ENCODE results near the gene NFASC.

Gene NFASC

DNA sequence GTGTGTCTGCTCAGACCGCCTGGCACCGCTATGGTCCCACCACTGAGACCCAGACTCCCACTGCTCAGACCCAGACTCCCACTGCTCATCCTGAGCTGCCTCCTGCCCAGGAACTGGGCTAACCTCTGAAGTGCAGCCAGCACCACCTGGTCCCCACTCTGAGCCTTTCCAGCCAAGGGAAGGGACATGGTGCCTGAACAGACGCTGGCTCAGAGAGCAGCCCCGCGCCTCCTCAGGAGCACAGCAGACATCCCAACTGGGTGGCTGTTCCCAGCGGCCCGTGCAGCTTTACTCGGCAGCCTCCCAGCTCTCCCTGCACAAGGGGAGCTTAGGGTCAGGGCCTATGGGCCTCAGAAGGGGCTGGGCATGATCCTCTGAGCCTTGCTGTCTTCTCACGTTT, 144.6 kb downstream of the NFASC start:
- DNase-seq, result no peak

DNA sequence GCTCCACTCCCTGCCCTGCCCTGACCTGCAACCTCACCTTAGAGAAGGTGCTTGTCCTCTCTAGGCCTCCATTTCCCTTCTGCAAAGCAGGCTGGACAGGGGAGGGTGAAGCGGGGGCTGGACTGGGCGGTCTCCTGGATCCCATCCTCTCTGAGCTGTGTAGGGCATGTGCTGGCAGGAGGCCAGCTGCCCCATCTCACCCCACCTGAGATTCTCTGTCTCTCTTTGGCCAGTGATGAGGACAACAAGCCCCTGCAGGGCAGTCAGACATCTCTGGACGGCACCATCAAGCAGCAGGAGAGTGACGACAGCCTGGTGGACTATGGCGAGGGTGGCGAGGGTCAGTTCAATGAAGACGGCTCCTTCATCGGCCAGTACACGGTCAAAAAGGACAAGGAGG, 145.4 kb downstream of the NFASC start:
- DNase-seq, result no peak

DNA sequence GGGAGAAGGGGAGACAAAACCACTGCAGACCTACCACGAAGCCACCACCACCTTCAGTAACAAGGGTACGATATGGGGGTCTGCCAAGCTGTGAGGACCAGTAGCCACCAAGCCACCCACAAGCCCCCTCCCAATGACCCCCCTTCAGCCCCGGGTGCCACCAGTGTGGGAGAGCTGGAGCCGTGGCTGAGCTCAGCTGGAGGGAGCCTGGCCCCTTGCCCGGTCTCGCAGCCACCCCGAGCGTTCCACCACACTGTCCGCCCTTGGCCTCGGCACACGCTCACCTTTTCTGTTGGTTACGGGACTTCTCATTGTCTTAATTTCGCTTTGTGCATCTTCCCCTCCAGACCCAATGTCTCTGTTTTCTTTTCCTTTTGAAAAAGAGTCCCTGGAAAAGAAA, 145.9 kb downstream of the NFASC start:
- DNase-seq, result no peak

DNA sequence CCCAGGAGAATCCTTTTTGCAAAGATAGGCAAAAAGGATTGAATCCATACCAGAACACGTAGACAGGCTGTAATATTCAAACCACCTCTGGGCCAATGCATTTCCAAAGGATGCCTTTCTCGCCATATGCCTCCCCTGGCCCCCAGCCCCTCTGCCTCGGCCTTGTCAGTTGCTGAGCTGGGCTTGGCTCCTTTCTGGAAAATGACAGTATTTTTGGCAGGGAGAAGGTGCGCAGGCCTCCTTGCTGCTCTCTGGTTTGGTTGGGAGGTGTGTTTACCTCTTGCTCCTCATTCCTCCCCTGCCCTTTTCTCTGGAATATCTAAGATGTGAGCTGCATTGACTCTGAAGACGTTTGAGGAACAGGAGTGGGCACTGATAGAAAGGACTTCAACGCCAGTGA, 146.3 kb downstream of the NFASC start:
- no peak for DNase-seq

DNA sequence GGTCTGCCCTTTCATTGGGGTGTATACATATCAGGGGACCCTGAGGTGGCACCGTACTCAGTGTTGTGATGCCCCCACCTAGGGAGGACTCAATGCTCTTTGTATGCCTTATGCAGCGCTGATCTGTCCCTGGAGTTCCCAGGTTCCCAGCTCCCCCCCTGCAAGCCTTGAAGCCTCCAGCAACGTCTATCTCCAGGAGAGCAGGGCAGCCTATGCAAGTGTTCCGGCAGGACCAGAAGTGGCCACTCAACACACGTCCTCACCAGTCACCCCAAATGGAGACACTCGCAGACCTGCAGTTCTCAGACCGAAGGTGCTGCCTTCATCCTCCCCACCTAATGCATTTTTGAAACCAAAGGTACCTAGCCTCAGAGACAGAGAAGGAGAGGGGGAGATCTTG, 147.1 kb downstream of the NFASC start:
- DNase-seq, result no peak

DNA sequence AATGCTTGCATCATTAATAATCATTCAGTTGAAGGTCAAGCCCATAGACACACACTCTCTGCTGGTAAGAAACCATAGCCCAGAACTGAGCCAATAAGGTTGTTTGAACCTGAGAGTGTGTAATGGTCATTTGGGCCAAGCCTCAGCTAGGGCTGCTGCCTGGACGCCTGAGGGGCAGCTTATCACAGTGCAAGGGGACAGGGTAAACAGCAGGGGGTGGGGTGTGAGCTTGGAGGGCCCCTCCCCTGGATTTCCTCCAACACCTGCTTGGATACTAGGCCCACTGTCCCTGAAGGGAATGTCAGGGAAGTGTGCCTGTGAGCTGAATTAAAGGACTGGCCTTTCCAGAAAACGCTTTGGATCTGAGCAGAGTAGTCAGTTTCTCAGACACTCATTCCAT, 147.7 kb downstream of the NFASC start:
- no peak for DNase-seq

DNA sequence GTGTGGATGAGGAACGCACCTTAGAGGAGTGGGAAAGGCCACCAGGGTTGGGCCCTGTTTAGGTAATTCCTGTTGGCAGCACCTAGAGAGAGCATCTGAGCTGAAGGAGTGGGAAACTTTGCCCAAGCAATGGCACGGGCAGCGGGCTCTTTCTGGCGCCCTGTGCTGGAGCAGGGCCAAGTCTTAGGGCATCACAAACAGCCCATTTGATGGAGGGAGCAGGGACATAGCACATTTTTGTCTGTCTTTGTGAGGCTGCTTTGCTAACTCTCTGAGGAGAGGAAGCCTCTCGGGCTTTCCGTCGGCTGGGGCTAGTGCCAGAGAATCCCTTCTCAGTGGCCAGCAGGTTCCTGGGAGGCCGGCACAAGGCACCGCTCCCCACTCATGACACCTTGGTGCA, 149.8 kb downstream of the NFASC start:
- no peak for DNase-seq

DNA sequence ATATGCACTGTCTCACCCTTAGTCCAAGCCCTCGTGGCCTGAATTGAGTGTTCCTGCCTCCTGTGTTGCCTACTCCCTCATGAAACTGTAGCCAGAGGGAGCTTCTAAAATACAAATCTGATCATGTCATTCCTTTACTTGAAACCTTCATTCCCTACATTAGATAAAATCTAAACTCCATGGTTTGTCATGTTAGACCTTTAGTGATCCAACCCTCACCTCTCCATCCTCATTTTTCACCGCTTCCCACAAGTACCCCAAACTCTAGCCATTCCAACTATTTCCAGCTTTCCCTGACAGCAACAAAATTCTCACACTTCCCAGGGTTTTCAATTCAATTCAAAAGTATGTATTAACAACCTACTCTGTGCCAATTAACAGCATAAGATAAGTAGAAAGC, 154.0 kb downstream of the NFASC start:
- no peak for DNase-seq

DNA sequence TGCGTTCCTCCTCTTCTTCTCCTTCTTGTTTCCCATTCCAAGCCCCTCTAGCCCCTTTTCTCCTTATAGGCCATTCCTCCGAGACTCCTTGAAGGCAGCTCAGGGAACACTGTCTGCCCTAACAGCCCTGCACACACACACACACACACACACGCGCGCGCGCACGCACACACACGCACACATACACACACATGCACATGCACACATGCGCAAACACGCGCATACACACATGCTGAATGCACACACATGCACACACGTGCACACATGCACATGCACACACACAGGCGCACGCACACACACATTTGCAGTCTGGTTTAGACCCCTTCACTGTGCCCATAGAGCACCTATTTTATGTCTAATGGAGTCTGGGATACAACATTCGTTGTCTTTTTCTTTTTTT, 154.6 kb downstream of the NFASC start:
- no peak for DNase-seq

DNA sequence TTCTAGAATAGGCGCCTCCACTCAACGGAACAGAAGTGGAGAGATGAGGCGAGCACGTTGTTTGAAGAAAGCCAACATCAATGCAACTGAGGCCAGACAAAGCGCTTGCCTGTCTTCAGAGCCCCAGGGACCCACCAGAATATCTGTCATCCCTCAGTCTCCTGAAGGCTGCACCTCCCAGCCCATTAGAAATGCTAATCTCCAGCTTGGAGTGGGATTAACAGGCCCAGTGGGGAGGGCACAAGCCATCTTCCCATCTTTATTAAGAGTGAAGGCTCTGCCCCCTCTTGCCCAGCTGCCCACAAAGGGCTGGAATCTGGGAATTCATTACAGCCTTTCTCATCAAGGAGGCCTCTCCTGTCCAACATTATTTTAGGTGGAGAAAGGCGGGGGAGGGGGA, 155.5 kb downstream of the NFASC start:
- no peak for DNase-seq

DNA sequence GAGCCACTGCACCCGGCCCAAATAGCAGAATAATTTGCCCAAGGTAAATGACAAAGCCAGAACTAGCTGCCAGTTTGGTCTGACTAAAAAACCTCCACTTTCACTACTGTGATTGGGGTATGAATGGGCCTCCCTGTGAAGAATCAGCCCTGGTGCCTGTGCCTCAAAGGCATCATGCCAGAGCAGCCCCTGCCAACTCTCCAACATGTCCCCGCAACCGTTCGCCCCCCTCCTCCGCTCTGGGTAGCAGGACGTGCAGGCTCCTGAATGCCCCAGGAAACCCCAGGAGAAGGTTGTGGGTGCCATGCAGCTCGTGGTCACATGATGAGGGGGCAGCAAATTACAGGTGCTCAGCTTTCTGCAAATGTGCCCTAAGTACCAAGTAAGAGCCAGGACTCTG, 157.7 kb downstream of the NFASC start:
- DNase-seq, result no peak

DNA sequence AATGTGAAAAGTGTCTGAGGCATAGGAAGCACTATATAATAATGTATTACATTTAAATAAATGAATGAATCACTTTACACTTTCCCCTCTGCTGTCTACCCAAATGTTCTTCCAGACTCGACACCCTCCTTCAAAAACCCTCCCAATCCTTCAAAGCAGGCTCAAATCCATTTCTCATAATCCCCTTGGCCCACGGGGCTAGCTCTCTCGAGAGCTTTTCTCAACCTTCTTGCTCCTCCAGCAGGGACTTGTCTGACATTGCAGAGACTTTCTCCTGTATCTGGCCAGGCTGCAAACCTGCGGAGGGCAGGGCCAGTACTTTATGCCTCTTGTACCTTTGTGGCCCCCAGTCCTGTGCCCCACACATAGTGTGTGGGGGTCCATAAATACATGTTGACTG, 158.3 kb downstream of the NFASC start:
- no peak for DNase-seq

DNA sequence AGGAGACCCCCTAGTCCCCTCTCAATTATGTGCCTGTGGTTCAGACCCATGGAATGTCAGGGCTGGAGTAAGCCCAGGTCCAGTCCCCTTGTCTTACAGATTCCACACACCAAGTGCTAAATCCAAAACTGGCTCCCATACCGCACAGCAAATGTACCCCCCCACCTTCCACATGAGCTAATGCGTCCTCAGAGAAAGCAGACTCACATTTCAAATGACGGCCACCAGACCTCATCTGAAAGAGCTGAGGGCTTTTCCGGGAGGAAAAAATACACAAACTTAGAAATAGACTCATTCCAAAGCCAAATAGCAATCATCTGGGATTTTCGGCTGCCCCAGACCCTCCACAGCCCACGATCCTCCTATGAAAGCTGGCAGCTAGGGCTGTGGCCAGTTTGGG, 159.6 kb downstream of the NFASC start:
- DNase-seq, result no peak

DNA sequence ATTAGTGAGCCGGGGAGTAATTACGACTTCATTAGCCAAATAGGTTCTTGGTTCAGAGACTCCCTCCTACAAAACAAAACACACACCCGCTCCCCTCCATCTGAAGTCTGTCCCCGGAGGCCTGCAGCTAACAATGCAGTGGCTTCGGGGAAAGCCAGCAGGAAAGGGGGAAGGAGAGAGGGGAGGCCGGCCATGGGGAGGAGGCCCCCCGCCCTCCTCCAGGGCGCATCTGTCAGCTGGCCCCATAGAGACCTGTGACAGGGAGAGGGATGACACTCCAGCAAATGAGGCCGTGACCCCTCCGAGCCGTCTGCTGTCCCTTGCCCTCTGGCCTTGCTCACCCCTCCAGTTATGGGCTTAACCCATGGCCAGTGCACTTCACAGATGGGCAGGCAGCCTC, 160.2 kb downstream of the NFASC start:
- no peak for DNase-seq

DNA sequence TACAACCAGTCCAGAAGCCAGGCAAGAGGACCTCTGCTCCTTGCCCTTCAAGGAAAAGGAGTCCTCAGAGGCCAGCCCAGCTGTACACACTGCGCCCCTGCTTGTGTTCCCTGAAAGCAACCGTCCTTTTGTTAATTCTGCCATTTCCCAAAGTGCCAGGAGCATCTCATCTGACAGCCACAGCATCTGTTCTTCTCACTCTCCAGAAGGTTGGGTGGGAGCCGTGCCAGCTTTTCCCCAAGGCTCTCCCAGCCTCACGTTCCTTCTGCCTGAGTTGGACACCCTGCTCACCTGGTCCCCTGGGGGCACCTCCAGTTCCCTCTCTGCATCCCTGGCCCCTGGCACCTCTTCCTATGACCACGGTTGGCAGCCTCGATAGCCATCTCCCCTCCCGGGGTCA, 161.8 kb downstream of the NFASC start:
- no peak for DNase-seq

DNA sequence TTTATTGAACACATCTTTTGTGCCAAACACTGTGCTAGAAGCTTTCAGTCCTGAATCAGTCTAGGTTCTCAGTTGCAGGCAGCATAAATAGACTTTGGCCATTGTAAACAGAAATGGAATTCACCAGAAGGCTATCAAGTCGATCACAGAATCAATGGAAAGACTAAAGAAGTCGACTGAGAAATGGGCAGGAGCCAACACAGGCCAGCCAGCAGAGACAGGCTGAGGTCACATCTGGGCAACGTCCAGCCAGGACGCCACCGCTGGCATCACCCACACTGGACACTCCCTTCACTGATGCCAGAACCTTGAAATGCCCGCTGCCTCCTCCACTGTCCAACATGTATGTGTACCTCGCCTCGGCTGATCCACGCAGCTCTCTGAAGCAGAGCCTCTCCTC, 166.9 kb downstream of the NFASC start:
- no peak for DNase-seq

DNA sequence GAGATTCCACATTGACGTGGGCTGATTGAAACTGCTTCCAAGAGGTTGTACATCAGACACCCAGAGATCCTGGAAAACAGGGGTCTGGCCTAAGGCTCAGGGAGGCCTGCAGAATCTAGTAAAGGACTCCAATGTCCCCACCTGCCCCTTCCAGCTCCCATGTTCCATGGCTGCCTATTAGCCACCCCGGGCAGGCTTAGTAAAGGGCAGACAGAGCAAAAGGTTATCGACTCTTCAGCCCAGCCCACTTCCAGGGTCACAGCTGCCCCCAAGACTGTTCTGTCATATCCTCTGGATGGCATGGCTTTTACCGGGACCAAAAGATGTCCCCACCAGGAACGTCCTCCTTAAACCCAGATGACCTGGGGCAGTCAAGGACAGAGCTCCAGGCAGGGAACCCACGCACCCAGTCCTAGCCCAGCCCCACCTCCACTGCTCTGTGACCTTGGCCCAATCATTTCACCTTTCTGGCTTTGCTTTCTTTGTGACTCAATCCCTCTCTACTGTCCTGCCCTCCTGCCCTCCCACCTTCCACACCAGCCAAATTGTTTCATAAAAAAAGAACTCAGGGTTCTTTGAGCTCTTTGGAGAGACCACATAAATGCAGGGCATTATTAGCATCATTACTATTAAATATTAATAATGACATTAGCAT, 167.6 kb downstream of the NFASC start:
- no peak for DNase-seq

DNA sequence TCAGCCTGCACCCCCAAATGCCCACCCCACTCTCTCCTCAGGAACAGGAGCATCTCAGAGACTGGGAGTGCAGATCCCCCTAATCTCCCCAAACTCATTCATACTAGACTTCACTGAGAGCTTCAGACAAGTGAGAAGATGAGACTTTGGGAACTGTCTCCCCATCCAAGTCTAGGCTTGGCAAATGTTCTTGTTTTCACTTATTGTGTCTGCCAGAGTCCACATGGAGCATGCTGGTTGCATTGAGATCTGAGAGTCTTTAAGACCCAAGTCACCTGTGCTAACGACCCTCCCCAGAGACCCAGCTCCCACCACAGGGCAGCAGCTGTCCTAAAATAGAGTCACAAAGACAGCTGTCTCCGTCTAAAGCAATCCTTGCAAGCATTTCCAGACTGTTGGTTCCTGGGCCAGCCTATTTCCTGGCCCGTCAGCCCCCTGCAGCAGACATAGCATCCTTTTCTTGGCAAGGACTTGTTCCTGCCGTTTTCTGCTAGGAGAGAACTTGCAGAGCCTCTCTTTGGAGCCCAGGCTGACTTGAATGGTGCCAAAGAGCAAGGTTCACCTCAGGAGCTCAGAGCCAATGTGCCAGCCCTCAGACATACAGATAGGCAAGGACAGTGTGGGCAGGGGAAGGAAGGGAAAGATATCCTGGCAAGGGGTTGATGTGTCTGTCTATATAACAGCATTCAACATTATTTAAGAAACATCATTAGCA, 170.5 kb downstream of the NFASC start:
- DNase-seq, result no peak

DNA sequence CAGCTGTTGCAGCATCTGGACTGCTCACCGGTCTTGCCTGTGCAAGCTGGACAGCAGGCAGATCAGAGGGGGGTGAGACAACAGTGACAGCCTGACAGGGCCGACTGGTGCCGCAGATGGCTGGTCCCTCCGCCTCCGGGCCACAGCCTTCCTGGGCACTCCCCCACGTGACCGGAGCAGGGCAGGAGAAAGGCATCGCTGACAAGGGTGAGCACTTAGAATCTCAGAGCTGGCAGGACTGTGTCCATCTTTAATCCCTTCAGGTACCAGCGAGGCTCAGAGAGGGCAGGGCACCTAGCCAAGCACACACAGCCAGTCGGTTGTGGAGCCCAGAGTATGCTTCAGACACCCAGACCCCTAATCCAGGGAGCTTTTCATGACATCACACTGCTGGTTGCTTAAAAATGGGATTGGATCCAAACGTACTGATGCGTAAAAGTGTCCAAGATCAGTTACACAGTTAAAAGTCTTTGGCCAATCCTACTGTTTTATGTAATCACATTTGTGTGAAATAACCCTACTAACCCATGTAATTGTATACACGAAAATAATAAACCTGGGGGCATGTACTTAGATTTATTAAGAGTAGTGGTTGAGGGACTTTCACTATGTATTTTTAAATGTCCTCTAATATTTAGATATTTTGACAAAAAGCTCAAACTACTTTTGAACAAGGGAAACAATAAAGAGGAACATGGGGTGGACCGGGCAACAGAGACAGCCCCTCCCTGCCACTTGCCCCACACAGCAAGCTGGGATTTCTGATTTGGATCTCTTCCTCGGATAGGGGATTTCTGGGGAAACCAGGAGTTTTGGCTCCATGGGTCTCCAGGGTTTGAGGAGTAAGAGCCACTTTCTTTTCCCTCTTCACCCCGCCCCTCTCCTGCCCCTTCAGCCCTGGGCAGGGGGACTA, 171.6 kb downstream of the NFASC start:
- no peak for DNase-seq

DNA sequence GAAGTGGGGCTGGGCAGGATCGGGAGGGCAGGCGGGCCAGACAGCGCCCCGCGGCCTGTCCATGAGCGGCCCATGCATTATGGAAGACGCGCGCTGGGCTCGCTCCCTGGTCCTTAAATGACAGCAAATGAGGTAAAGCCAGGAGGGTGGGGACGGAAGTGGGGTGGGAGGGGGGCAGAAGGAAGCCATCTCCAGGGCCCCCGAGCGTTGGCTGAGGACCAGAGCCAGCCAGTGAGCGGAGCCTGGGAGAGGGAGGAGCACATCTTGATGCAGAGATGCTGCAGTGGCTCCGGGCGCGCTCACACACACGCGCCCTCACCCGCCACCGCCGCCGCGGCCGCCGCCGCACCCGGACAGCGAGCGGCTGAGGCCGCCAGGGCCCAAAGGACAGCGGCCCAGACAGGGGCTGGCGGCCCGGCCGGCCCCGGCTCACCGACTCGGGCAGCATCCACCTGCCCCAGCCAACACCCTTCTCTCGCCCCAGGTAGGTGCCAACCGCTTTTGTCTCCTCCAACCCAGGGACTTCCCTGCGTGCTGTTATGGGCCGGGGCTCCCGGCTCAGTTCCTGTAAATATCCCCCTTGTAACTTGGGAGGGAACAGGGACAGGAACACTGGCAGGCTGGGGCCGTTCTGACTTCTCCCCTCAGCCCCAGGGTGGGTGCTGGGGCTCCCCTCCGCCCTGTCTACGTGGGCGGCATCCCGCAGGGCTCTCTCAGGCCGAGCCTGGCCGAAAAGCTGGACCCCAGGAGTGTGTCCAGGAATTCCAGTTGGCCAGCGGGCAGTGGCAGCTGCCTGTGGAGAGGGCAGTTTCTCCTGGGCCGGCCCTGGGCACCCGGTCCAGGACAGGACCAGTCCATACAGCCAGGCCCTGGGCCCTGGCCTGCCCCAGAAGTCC, 172.5 kb downstream of the NFASC start, which contains the start of gene CNTN2:
Gene CNTN2 (plus strand): TSS at position 302 of the 896 bp plus-strand sequence. CDS start 9,974 bp downstream, outside the sequence.
- DNase-seq, result no peak

DNA sequence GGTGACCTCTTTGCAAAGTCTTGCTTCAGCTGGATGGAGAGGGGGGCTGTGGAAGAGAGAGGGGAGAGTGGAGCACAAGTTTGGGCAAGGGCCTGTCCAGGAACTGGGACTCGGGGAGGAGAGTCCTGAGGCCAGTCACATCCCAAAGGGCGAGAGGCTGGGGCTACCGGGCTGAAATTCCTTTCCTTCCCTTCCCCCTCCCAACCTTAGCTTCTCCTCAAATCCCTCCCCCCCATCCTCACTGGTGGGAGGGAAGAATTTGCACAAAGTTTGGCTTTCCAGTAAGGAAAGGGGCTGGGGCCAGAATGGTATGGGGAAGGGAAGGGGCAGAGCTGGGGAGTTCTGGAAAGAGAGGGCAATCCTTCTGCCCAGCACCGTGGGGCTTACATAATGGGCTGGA, 173.2 kb downstream of the NFASC start:
- DNase-seq, result no peak

DNA sequence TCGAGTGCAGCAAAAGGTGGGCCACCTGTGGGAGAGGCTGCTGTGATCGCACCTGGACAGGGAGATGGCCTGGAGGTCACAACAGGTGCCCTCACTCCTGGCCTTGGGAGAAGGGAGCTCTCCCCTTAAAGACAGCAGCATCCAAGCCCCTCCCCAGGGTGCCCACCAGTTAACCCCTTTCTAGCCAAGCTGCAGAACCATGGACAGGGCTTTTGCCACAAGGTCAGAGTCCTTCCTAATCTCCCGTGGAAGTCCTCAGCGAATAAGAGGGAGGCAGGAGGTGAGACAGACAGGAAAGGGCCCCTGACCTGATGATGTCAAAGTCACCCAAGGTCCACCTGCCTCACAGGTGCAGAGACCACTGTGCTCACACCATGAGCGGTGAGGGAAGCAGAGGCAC, 174.1 kb downstream of the NFASC start:
- DNase-seq, result no peak

DNA sequence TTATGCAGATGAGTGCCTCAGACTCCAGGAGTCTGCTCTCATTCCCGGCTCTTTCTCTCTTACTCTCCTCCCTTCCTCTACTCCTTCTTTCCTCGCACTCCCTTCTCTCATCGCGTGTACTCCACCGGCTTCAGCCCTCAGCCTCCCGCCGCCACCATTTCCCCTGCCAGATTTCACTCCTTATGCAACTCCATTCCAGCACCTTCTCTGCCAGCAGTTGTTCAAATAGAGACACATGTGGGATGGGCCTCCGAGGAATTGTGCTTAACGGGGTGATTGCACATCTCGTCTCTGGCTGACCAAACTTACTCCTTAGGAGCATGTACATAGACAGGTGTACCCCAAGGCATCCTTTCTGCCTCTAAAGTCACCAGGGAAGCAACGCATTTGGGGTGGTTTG, 174.5 kb downstream of the NFASC start:
- DNase-seq, result no peak

All from activated CD4-positive, alpha-beta T cell treated with anti-CD3 and anti-CD28 coated beads for 4 hours (primary cell).